ENCODE results near the gene SCGB1A1.

Gene SCGB1A1

GRCh38 chr11:62450543-62451240 lies 31.9 kb downstream of the SCGB1A1 start:
- no peak for DNase-seq (ENCODE audit: extremely low read depth, low read depth)
- TF ChIP-seq CTCF (IDR thresholded peaks at IDR 0.05; ENCODE audit: low read depth, low read length), result no peak

GRCh38 chr11:62451241-62451621 lies 32.4 kb downstream of the SCGB1A1 start:
- DNase-seq (ENCODE audit: extremely low read depth, low read depth), result no peak
- TF ChIP-seq CTCF (IDR thresholded peaks at IDR 0.05; ENCODE audit: low read depth, low read length), result no peak

GRCh38 chr11:62452261-62452660 lies 33.4 kb downstream of the SCGB1A1 start:
- no peak for TF ChIP-seq CTCF (IDR thresholded peaks at IDR 0.05; ENCODE audit: low read depth, low read length)
- no peak for DNase-seq (ENCODE audit: extremely low read depth, low read depth)

GRCh38 chr11:62452839-62453468 lies 34.1 kb downstream of the SCGB1A1 start:
- no peak for TF ChIP-seq CTCF (IDR thresholded peaks at IDR 0.05; ENCODE audit: low read depth, low read length)
- no peak for DNase-seq (ENCODE audit: extremely low read depth, low read depth)

GRCh38 chr11:62456630-62457029 lies 37.8 kb downstream of the SCGB1A1 start:
- DNase-seq (ENCODE audit: extremely low read depth, low read depth), result no peak
- no peak for TF ChIP-seq CTCF (IDR thresholded peaks at IDR 0.05; ENCODE audit: low read depth, low read length)

- no peak for DNase-seq (ENCODE audit: extremely low read depth, low read depth)
- TF ChIP-seq CTCF (IDR thresholded peaks at IDR 0.05; ENCODE audit: low read depth, low read length), result no peak
These were observed 38.6 kb downstream of the SCGB1A1 start for GRCh38 chr11:62457478-62457877.

- no peak for DNase-seq (ENCODE audit: extremely low read depth, low read depth)
- TF ChIP-seq CTCF (IDR thresholded peaks at IDR 0.05; ENCODE audit: low read depth, low read length), result no peak
These were observed 39.6 kb downstream of the SCGB1A1 start for GRCh38 chr11:62458212-62459002.

All from AG09319 (cell line).